ENCODE data around the gene LTBR.
"Not testable (repeated sequence)": the region's sequence is repeated elsewhere in the genome, so short reads cannot be mapped to it uniquely, and the experiment has no call there.

The LTBR gene

GRCh38 chr12:6425590-6426531, 41.9 kb downstream of the LTBR start:
- no peak for DNase-seq (ENCODE audit: low read depth in 2 of 2)

- DNase-seq (ENCODE audit: low read depth in 2 of 2) = peak; percentile 59 to 69
Observed at GRCh38 chr12:6426882-6427671, 43.1 kb downstream of the LTBR start.

GRCh38 chr12:6427796-6428195, 43.8 kb downstream of the LTBR start:
- not testable (repeated sequence) for DNase-seq (ENCODE audit: low read depth in 2 of 2)

GRCh38 chr12:6428326-6428725, 44.4 kb downstream of the LTBR start:
- DNase-seq (ENCODE audit: low read depth in 2 of 2) = no peak

- no peak for DNase-seq (ENCODE audit: low read depth in 2 of 2)
Observed at GRCh38 chr12:6430124-6430989, 46.4 kb downstream of the LTBR start.

- no peak for DNase-seq (ENCODE audit: low read depth in 2 of 2)
Observed at GRCh38 chr12:6432991-6433390, 49.0 kb downstream of the LTBR start.

- no peak for DNase-seq (ENCODE audit: low read depth in 2 of 2)
Observed at GRCh38 chr12:6434205-6435140, 50.5 kb downstream of the LTBR start.

- no peak for DNase-seq (ENCODE audit: low read depth in 2 of 2)
Observed at GRCh38 chr12:6435961-6436715, 52.2 kb downstream of the LTBR start.

GRCh38 chr12:6437586-6437985, 53.6 kb downstream of the LTBR start:
- no peak for DNase-seq (ENCODE audit: low read depth in 2 of 2)

- DNase-seq (ENCODE audit: low read depth in 2 of 2) = no peak
Observed at GRCh38 chr12:6438345-6438744, 54.4 kb downstream of the LTBR start.

GRCh38 chr12:6440391-6440790, 56.4 kb downstream of the LTBR start:
- no peak for DNase-seq (ENCODE audit: low read depth in 2 of 2)

Data from stimulated activated CD8-positive, alpha-beta memory T cell treated with anti-CD3 and anti-CD28 coated beads, Interleukin-7, amount 100 ng/mL, for 1 hour (primary cell).